PFSK-1 (cell line): ENCODE data around the gene CNOT8.

ENCODE experiments used
- FOXP2 ChIP-seq: optimal IDR thresholded peaks from 2 replicates; pipeline ENCODE3; 2011; ENCODE audit warnings: borderline replicate concordance, control low read depth, inconsistent platforms; ENCODE audit not compliant: insufficient read depth; ENCODE audit errors: extremely low read length, extremely low read depth
- POLR2AphosphoS5 ChIP-seq: IDR thresholded peaks from 2 replicates; pipeline ENCODE4 v1.6.1; 2012; ENCODE audit warnings: low read depth, mild to moderate bottlenecking, control low read depth, low read length, moderate library complexity
- SIN3A ChIP-seq: IDR thresholded peaks from 2 replicates; pipeline ENCODE4 v1.6.1; 2012; ENCODE audit warnings: mild to moderate bottlenecking, low read length, moderate library complexity, borderline replicate concordance; ENCODE audit not compliant: insufficient read depth
- TAF1 ChIP-seq: IDR thresholded peaks from 2 replicates; pipeline ENCODE4 v1.6.1; 2012; ENCODE audit warnings: low read length, control low read depth, borderline replicate concordance; ENCODE audit not compliant: insufficient read depth
- TF ChIP-seq, protein P1 (sequence below), 2 experiments: IDR thresholded peaks; 2 replicates each; pipeline versions ENCODE4 v1.6.1 to v1.8.0; 2011 to 2012; ENCODE audit warnings: low read depth in 2 of 2, low read length in 2 of 2, control low read depth in 1 of 2, inconsistent platforms in 1 of 2, mild to moderate bottlenecking in 1 of 2, moderate library complexity in 1 of 2; ENCODE audit not compliant: insufficient read depth in 1 of 2

DNA sequence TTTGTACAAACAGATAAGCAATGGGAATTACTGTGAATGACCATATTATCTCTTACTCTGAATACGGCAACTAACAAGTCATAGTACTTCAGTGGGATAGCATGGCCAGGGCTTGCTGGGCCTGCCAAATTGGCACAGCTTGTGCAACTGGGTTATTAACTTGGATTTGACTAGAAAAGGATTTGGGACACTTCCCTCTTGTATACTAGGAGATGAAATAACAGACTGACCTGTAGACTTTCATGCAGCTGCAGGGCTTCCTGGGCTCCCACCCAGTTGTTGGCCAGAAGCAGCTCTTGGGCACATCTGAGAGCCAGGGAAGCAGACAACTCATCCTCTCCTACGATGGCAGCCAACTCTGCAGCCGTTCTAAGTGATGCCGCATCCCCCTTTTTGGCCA lies 39.8 kb downstream of the CNOT8 start:
- TF ChIP-seq TAF1 (no peak), SIN3A (no peak), POLR2AphosphoS5 (no peak), FOXP2 (no peak)
- TF ChIP-seq, protein P1, sequence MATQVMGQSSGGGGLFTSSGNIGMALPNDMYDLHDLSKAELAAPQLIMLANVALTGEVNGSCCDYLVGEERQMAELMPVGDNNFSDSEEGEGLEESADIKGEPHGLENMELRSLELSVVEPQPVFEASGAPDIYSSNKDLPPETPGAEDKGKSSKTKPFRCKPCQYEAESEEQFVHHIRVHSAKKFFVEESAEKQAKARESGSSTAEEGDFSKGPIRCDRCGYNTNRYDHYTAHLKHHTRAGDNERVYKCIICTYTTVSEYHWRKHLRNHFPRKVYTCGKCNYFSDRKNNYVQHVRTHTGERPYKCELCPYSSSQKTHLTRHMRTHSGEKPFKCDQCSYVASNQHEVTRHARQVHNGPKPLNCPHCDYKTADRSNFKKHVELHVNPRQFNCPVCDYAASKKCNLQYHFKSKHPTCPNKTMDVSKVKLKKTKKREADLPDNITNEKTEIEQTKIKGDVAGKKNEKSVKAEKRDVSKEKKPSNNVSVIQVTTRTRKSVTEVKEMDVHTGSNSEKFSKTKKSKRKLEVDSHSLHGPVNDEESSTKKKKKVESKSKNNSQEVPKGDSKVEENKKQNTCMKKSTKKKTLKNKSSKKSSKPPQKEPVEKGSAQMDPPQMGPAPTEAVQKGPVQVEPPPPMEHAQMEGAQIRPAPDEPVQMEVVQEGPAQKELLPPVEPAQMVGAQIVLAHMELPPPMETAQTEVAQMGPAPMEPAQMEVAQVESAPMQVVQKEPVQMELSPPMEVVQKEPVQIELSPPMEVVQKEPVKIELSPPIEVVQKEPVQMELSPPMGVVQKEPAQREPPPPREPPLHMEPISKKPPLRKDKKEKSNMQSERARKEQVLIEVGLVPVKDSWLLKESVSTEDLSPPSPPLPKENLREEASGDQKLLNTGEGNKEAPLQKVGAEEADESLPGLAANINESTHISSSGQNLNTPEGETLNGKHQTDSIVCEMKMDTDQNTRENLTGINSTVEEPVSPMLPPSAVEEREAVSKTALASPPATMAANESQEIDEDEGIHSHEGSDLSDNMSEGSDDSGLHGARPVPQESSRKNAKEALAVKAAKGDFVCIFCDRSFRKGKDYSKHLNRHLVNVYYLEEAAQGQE (IDR thresholded peaks at IDR 0.05; ENCODE audit: insufficient read depth in 1 of 2, low read depth in 2 of 2, low read length in 2 of 2) = no peak
